GM23338 (cell line): ENCODE measurements around the gene TPO.

Experiments used
- CREB1 ChIP-seq: fragments of 250-450 bp; sonication (Bioruptor Pico); IDR thresholded peaks from 2 replicates; pipeline ENCODE4 v1.5.0; 2020; ENCODE audit warnings: low read depth, mild to moderate bottlenecking, moderate library complexity
- ETS1 ChIP-seq: IDR thresholded peaks from 2 replicates; pipeline ENCODE4 v1.6.1; 2016; ENCODE audit warnings: antibody characterized with exemption
- EZH2 ChIP-seq: fragments of 200-600 bp; sonication (generic); IDR thresholded peaks from one replicate; pipeline ENCODE4 v1.8.0; 2017; ENCODE audit warnings: antibody characterized with exemption, mild to moderate bottlenecking, low read depth; ENCODE audit not compliant: unreplicated experiment
- EZH2phosphoT487 ChIP-seq: fragments of 200-600 bp; sonication (generic); IDR thresholded peaks from one replicate; pipeline ENCODE4 v1.8.1; 2018; ENCODE audit warnings: antibody characterized with exemption; ENCODE audit not compliant: unreplicated experiment
- POLR2AphosphoS5 ChIP-seq: IDR thresholded peaks from 2 replicates; pipeline ENCODE4 v1.6.1; 2016; ENCODE audit warnings: antibody characterized with exemption, low read depth
- STAT1 ChIP-seq: IDR thresholded peaks from one replicate; pipeline ENCODE4 v1.6.1; 2016; ENCODE audit warnings: antibody characterized with exemption; ENCODE audit not compliant: unreplicated experiment
- ZNF114 ChIP-seq: fragments of 250-450 bp; sonication (Bioruptor Pico); IDR thresholded peaks from 2 replicates; pipeline ENCODE4 v1.5.0; 2020; ENCODE audit warnings: mild to moderate bottlenecking, moderate library complexity
- ZNF331 ChIP-seq: fragments of 250-450 bp; sonication (Bioruptor Pico); IDR thresholded peaks from 2 replicates; pipeline ENCODE4 v1.5.0; 2020; ENCODE audit warnings: low read depth, mild to moderate bottlenecking, moderate library complexity
- TF ChIP-seq, protein P1 (sequence below), 2 experiments: fragments of 200-600 bp in 1 of 2; sonication (generic) in 1 of 2; conservative IDR thresholded peaks; 2 replicates each; pipeline versions ENCODE4 v1.5.1 to v1.6.1; 2016 to 2017; ENCODE audit warnings: antibody characterized with exemption in 2 of 2, low read depth in 2 of 2, mild to moderate bottlenecking in 2 of 2, moderate library complexity in 1 of 2
- TF ChIP-seq, protein P2 (sequence below): IDR thresholded peaks from one replicate; pipeline ENCODE4 v1.6.1; 2018; ENCODE audit warnings: antibody characterized with exemption; ENCODE audit not compliant: unreplicated experiment

- TF ChIP-seq ZNF331 (CRISPR knock-in tag): no peak
- TF ChIP-seq, protein P1, sequence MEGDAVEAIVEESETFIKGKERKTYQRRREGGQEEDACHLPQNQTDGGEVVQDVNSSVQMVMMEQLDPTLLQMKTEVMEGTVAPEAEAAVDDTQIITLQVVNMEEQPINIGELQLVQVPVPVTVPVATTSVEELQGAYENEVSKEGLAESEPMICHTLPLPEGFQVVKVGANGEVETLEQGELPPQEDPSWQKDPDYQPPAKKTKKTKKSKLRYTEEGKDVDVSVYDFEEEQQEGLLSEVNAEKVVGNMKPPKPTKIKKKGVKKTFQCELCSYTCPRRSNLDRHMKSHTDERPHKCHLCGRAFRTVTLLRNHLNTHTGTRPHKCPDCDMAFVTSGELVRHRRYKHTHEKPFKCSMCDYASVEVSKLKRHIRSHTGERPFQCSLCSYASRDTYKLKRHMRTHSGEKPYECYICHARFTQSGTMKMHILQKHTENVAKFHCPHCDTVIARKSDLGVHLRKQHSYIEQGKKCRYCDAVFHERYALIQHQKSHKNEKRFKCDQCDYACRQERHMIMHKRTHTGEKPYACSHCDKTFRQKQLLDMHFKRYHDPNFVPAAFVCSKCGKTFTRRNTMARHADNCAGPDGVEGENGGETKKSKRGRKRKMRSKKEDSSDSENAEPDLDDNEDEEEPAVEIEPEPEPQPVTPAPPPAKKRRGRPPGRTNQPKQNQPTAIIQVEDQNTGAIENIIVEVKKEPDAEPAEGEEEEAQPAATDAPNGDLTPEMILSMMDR (conservative IDR thresholded peaks at IDR 0.05; ENCODE audit: low read depth in 2 of 2): no peak
- TF ChIP-seq POLR2AphosphoS5: no peak
- TF ChIP-seq, protein P2, sequence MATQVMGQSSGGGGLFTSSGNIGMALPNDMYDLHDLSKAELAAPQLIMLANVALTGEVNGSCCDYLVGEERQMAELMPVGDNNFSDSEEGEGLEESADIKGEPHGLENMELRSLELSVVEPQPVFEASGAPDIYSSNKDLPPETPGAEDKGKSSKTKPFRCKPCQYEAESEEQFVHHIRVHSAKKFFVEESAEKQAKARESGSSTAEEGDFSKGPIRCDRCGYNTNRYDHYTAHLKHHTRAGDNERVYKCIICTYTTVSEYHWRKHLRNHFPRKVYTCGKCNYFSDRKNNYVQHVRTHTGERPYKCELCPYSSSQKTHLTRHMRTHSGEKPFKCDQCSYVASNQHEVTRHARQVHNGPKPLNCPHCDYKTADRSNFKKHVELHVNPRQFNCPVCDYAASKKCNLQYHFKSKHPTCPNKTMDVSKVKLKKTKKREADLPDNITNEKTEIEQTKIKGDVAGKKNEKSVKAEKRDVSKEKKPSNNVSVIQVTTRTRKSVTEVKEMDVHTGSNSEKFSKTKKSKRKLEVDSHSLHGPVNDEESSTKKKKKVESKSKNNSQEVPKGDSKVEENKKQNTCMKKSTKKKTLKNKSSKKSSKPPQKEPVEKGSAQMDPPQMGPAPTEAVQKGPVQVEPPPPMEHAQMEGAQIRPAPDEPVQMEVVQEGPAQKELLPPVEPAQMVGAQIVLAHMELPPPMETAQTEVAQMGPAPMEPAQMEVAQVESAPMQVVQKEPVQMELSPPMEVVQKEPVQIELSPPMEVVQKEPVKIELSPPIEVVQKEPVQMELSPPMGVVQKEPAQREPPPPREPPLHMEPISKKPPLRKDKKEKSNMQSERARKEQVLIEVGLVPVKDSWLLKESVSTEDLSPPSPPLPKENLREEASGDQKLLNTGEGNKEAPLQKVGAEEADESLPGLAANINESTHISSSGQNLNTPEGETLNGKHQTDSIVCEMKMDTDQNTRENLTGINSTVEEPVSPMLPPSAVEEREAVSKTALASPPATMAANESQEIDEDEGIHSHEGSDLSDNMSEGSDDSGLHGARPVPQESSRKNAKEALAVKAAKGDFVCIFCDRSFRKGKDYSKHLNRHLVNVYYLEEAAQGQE: no peak
- TF ChIP-seq EZH2phosphoT487: no peak
- TF ChIP-seq EZH2: no peak
- no peak for TF ChIP-seq ZNF114 (CRISPR knock-in tag)
- TF ChIP-seq CREB1 (CRISPR knock-in tag): no peak
- no peak for TF ChIP-seq STAT1
- TF ChIP-seq ETS1: no peak
These were observed 24.3 kb downstream of the TPO start for GRCh38 chr2:1437537-1437936.
